ENCODE results near the gene NCOA7.

DNA sequence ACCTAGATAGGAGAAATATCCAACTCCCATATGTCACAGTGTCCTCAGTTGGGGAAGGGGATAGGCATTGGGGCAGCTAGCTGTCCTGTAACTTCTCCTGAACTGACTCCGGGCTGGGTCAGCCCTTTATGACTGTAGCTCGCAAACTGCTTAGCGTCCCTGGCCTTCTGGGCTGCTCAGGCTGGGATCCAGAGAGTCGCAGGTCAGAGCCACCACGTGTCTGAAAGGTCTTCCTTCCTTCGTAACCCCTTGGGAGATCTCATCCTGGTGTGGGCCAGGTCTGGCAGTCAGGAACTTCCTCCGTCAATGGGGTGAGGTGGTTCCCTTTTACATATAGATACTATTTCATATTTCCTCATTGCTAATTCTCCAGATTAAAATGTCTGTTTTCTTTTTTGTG is 137.0 kb downstream of the NCOA7 start:
- TF ChIP-seq PPARA (CRISPR knock-in tag; IDR thresholded peaks at IDR 0.05; ENCODE audit: borderline replicate concordance) (no peak), ZFP30 (CRISPR knock-in tag; IDR thresholded peaks at IDR 0.05) (no peak), GLIS3 (CRISPR knock-in tag; IDR thresholded peaks at IDR 0.05) (no peak), SNAI2 (CRISPR knock-in tag; IDR thresholded peaks at IDR 0.05) (no peak), ZC3H10 (CRISPR knock-in tag; IDR thresholded peaks at IDR 0.05) (no peak), ARNTL (CRISPR knock-in tag; IDR thresholded peaks at IDR 0.05; ENCODE audit: borderline replicate concordance, low read depth) (no peak), ZFP3 (CRISPR knock-in tag; IDR thresholded peaks at IDR 0.05) (no peak), ZNF8 (CRISPR knock-in tag; IDR thresholded peaks at IDR 0.05) (no peak), CSDC2 (CRISPR knock-in tag; IDR thresholded peaks at IDR 0.05) (no peak), OSR1 (CRISPR knock-in tag; IDR thresholded peaks at IDR 0.05) (no peak), CSRNP3 (CRISPR knock-in tag; IDR thresholded peaks at IDR 0.05) (no peak), ISL1 (CRISPR knock-in tag; IDR thresholded peaks at IDR 0.05) (no peak)
- TF ChIP-seq, protein P1, sequence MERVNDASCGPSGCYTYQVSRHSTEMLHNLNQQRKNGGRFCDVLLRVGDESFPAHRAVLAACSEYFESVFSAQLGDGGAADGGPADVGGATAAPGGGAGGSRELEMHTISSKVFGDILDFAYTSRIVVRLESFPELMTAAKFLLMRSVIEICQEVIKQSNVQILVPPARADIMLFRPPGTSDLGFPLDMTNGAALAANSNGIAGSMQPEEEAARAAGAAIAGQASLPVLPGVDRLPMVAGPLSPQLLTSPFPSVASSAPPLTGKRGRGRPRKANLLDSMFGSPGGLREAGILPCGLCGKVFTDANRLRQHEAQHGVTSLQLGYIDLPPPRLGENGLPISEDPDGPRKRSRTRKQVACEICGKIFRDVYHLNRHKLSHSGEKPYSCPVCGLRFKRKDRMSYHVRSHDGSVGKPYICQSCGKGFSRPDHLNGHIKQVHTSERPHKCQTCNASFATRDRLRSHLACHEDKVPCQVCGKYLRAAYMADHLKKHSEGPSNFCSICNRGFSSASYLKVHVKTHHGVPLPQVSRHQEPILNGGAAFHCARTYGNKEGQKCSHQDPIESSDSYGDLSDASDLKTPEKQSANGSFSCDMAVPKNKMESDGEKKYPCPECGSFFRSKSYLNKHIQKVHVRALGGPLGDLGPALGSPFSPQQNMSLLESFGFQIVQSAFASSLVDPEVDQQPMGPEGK (CRISPR knock-in tag; IDR thresholded peaks at IDR 0.05; ENCODE audit: borderline replicate concordance), result no peak
